Kidney tubule cell (primary cell): ENCODE measurements around the gene MYO1B.

Source experiments
- DNase-seq: peaks from one replicate; pipeline ENCODE4 v3.0.0-alpha.2; 2018; ENCODE audit warnings: low spot score

The MYO1B gene

DNA sequence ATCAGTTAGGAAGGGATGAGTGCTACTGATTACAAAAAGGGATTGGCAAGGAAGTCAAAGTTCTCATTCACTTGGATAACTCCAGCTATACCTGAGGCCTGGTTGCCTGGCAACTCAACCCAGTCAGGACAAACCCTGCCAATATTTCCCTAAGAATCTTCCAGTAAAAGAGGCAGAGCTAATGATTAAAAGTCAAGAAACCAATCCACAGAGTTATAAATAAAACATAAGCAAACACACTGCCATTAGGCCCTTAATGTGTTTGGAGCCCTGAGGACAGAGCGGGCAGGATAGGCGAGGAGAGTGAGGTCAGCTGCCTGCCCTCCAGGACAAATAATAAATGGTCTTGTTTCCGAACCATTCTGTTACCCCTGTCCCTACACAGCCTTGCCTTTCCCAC lies 217.2 kb downstream of the MYO1B start:
- DNase-seq = peak; percentile 82

DNA sequence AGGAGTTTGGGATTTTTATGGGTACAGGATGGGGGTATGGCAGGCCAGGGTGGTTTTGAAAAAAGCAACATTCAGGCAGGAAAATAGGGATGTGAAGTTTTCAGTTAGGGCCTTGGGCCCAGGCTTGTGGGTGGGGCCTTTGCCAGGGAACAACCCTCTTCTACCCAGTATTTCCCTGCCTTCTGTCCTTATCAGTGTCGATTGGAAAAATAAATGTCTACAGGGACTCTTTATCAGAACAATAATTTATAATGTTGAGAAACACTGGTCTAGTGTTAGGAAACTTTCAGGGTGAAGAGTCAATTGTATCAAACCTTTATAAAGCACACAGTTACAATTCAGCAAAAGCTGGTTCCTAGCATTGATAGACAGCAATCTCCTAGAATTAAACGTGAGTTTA lies 218.6 kb downstream of the MYO1B start:
- DNase-seq = no peak

- no peak for DNase-seq
Observed at GRCh38 chr2:191465766-191466420, 220.7 kb downstream of the MYO1B start.

DNA sequence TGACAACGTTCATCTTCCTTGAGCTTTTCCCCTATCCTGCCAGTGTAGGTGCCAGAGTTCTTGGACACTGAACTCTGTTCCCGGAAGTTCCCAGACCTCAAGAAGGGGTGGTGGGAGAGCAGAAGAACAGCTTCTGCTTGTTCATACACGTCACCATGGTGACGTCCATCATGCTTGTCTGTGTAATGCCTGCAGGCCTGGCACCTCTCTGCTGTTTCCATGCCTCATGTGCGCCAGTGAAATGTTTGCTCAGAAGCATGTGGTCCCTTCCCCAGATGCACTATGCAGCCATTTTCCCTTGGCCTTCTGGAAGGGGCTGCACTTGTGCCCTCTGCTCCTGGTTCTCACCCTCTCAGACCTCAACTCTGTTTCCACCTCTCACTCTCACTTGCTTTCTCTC lies 221.9 kb downstream of the MYO1B start:
- no peak for DNase-seq

- no peak for DNase-seq
Observed at GRCh38 chr2:191470306-191470705, 225.1 kb downstream of the MYO1B start.

GRCh38 chr2:191474464-191474863 lies 229.3 kb downstream of the MYO1B start:
- no peak for DNase-seq
